Measurements from ENCODE around the gene STX16. TPM values are rescaled to one million over a fixed set of nuclear protein-coding genes. Genes with fewer than 3 reads are reported as not detected.

Gene STX16
- total and polyA plus RNA-seq, 8 donors: 50.4 to 105 (median 95.0) TPM

GRCh38 chr20:58664331-58664730, 13.2 kb downstream of the STX16 start:
- no peaks in the 10 kb centered on the region for H3K27me3 ChIP-seq
- no peak overlapping the region for H3K4me3 ChIP-seq
- intact Hi-C loops (cut with DNase I): no loop called here
- peaks cover 0 to 37% of the 10 kb centered on the region in 2 donors for H3K36me3 ChIP-seq
- H3K4me1 ChIP-seq: peaks cover 0 to 33% of the 10 kb centered on the region in 2 donors
- H3K27ac ChIP-seq: no peak overlapping the region
- no peak for TF ChIP-seq CTCF (IDR thresholded peaks at IDR 0.05)
- no peak for DNase-seq
- ATAC-seq: no peak
- no peaks in the 10 kb centered on the region for H3K9me3 ChIP-seq

GRCh38 chr20:58664883-58665282, 13.8 kb downstream of the STX16 start:
- ATAC-seq: no peak
- intact Hi-C loops (cut with DNase I): no loop called here

GRCh38 chr20:58665606-58666005, 14.5 kb downstream of the STX16 start:
- ATAC-seq: no peak
- TF ChIP-seq CTCF (IDR thresholded peaks at IDR 0.05): no peak
- no peak for DNase-seq
- Histone ChIP-seq H3K27me3 (no peaks in the 10 kb centered on the region), H3K36me3 (peaks cover 0 to 49% of the 10 kb centered on the region in 2 donors), H3K27ac (no peak overlapping the region), H3K4me1 (peaks cover 0 to 20% of the 10 kb centered on the region in 2 donors), H3K4me3 (no peak overlapping the region), H3K9me3 (no peaks in the 10 kb centered on the region)
- intact Hi-C loops (cut with DNase I): no loop called here

More at GRCh38 chr20:58664883-58665282, 13.8 kb downstream of the STX16 start:
- no peaks in the 10 kb centered on the region for H3K27me3 ChIP-seq
- no peak for TF ChIP-seq CTCF (IDR thresholded peaks at IDR 0.05)
- peaks cover 0 to 27% of the 10 kb centered on the region in 2 donors for H3K4me1 ChIP-seq
- H3K4me3 ChIP-seq: no peak overlapping the region
- H3K9me3 ChIP-seq: no peaks in the 10 kb centered on the region
- DNase-seq: no peak
- peaks cover 0 to 42% of the 10 kb centered on the region in 2 donors for H3K36me3 ChIP-seq
- no peak overlapping the region for H3K27ac ChIP-seq

GRCh38 chr20:58666702-58667101, 15.6 kb downstream of the STX16 start:
- no peak for DNase-seq
- intact Hi-C loops (cut with DNase I): no loop called here
- H3K27ac ChIP-seq: no peak overlapping the region
- TF ChIP-seq CTCF (IDR thresholded peaks at IDR 0.05): no peak
- H3K9me3 ChIP-seq: no peaks in the 10 kb centered on the region
- peaks cover 0 to 51% of the 10 kb centered on the region in 2 donors for H3K36me3 ChIP-seq
- H3K27me3 ChIP-seq: no peaks in the 10 kb centered on the region
- no peak for ATAC-seq
- H3K4me3 ChIP-seq: no peak overlapping the region
- peaks cover 0 to 9% of the 10 kb centered on the region in 2 donors for H3K4me1 ChIP-seq

GRCh38 chr20:58667975-58668374, 16.9 kb downstream of the STX16 start:
- no peak for TF ChIP-seq CTCF (IDR thresholded peaks at IDR 0.05)
- peaks cover 0 to 6% of the 10 kb centered on the region in 2 donors for H3K4me1 ChIP-seq
- H3K9me3 ChIP-seq: no peaks in the 10 kb centered on the region
- intact Hi-C loops (cut with DNase I): no loop called here
- no peaks in the 10 kb centered on the region for H3K27me3 ChIP-seq
- no peak for DNase-seq
- H3K36me3 ChIP-seq: peaks cover 0 to 55% of the 10 kb centered on the region in 2 donors
- H3K4me3 ChIP-seq: no peak overlapping the region
- peak; percentile 66 for ATAC-seq
- H3K27ac ChIP-seq: no peak overlapping the region
